ENCODE measurements around the gene FHIT. TPM values are rescaled to one million over a fixed set of nuclear protein-coding genes. Genes with fewer than 3 reads are reported as not detected.
"Not testable (repeated sequence)": the region's sequence is repeated elsewhere in the genome, so short reads cannot be mapped to it uniquely, and the experiment has no call there.

Gene FHIT
- polyA plus RNA-seq, 1 experiment: 0.11 TPM

- H3K27me3 ChIP-seq (ENCODE audit: control insufficient read depth, insufficient read depth, low read length): no peaks in the 10 kb centered on the region
- no peak overlapping the region for H3K4me3 ChIP-seq (ENCODE audit: low read depth, low read length)
- H3K36me3 ChIP-seq (ENCODE audit: control insufficient read depth, insufficient read depth, low read length): no peaks in the 10 kb centered on the region
- TF ChIP-seq CTCF (IDR thresholded peaks at IDR 0.05; ENCODE audit: insufficient read depth, low read depth, low read length): no peak
- ChIA-PET POLR2A (no interaction called here), CTCF (no interaction called here)
- no peak for DNase-seq (ENCODE audit: low read depth)
These were observed 59.0 kb downstream of the FHIT start for GRCh38 chr3:61192222-61192621.

GRCh38 chr3:61190205-61190604, 61.0 kb downstream of the FHIT start:
- H3K36me3 ChIP-seq (ENCODE audit: control insufficient read depth, insufficient read depth, low read length); H3K27me3 ChIP-seq (ENCODE audit: control insufficient read depth, insufficient read depth, low read length); DNase-seq (ENCODE audit: low read depth); POLR2A ChIA-PET; CTCF ChIA-PET; H3K4me3 ChIP-seq (ENCODE audit: low read depth, low read length): not testable (repeated sequence)

GRCh38 chr3:61186030-61186429, 65.2 kb downstream of the FHIT start:
- POLR2A ChIA-PET: no interaction called here
- no peak for DNase-seq (ENCODE audit: low read depth)
- CTCF ChIA-PET: no interaction called here
- Histone ChIP-seq H3K27me3 (ENCODE audit: control insufficient read depth, insufficient read depth, low read length) (no peaks in the 10 kb centered on the region), H3K36me3 (ENCODE audit: control insufficient read depth, insufficient read depth, low read length) (no peaks in the 10 kb centered on the region), H3K4me3 (ENCODE audit: low read depth, low read length) (no peak overlapping the region)
- TF ChIP-seq CTCF (IDR thresholded peaks at IDR 0.05; ENCODE audit: insufficient read depth, low read depth, low read length): no peak

GRCh38 chr3:61184956-61185355, 66.3 kb downstream of the FHIT start:
- ChIA-PET CTCF (interaction anchor here (1.0 kb wide), 1 partner anchor 9 kb away, joined by 3 read pairs; no protein-coding TSS in a partner anchor), POLR2A (no interaction called here)
- Histone ChIP-seq H3K4me3 (ENCODE audit: low read depth, low read length) (no peak overlapping the region), H3K27me3 (ENCODE audit: control insufficient read depth, insufficient read depth, low read length) (no peaks in the 10 kb centered on the region), H3K36me3 (ENCODE audit: control insufficient read depth, insufficient read depth, low read length) (no peaks in the 10 kb centered on the region)
- no peak for DNase-seq (ENCODE audit: low read depth)
- no peak for TF ChIP-seq CTCF (IDR thresholded peaks at IDR 0.05; ENCODE audit: insufficient read depth, low read depth, low read length)

- DNase-seq (ENCODE audit: low read depth): no peak
- CTCF ChIA-PET: no interaction called here
- no peak overlapping the region for H3K4me3 ChIP-seq (ENCODE audit: low read depth, low read length)
- H3K36me3 ChIP-seq (ENCODE audit: control insufficient read depth, insufficient read depth, low read length): no peaks in the 10 kb centered on the region
- POLR2A ChIA-PET: no interaction called here
- no peaks in the 10 kb centered on the region for H3K27me3 ChIP-seq (ENCODE audit: control insufficient read depth, insufficient read depth, low read length)
- TF ChIP-seq CTCF (IDR thresholded peaks at IDR 0.05; ENCODE audit: insufficient read depth, low read depth, low read length): no peak
These were observed 68.6 kb downstream of the FHIT start for GRCh38 chr3:61182662-61183061.

GRCh38 chr3:61181874-61182273, 69.4 kb downstream of the FHIT start:
- no peak for TF ChIP-seq CTCF (IDR thresholded peaks at IDR 0.05; ENCODE audit: insufficient read depth, low read depth, low read length)
- no peak for DNase-seq (ENCODE audit: low read depth)
- no peaks in the 10 kb centered on the region for H3K27me3 ChIP-seq (ENCODE audit: control insufficient read depth, insufficient read depth, low read length)
- POLR2A ChIA-PET: no interaction called here
- H3K36me3 ChIP-seq (ENCODE audit: control insufficient read depth, insufficient read depth, low read length): no peaks in the 10 kb centered on the region
- no peak overlapping the region for H3K4me3 ChIP-seq (ENCODE audit: low read depth, low read length)
- CTCF ChIA-PET: no interaction called here

All from BJ (cell line).